ENCODE results near the gene FBN2. TPM values are rescaled to one million over a fixed set of nuclear protein-coding genes. Genes with fewer than 3 reads are reported as not detected.
A peak's percentile ranks its signal among the peaks of the same experiment; 100 is the strongest.

FBN2 gene
- total and polyA plus RNA-seq, 2 experiments from 2014 or later: 41.0 to 143 TPM

DNA sequence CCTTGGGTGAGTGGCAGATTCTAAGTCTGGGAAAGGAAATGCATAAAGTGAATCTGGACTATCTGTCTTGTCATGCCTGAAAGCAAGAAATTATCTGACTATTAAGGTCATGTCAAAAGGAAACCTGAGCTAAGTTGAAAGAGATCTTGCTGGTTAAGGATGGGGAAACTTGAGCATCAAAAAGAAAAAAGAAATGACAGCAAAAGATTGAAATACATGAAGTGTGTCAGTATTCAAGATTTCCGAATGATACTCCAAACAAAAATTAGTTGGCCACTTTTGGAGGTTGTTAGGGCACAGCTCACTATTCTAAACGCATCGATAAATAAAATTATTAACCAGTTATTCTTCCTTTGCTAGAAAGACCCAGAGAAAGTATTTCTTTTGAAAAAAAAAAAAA is 3.3 kb upstream of the FBN2 start:
- DNase-seq (ENCODE audit: low spot score): no peak
- Histone ChIP-seq H3K9me3 (ENCODE audit: low read depth) (peaks cover 8% of the 10 kb centered on the region), H3K4me2 (no peak overlapping the region), H3K9me2 (replicated peaks; ENCODE audit: insufficient read depth) (no peaks in the 10 kb centered on the region), H4K20me1 (ENCODE audit: insufficient read depth, poor library complexity, severe bottlenecking) (no peaks in the 10 kb centered on the region), H3K79me2 (peaks cover 5% of the 10 kb centered on the region), H3K27me3 (peaks cover 11% of the 10 kb centered on the region), H3K4me3 (no peak overlapping the region), H2AFZ (no peak overlapping the region), H3K4me1 (ENCODE audit: insufficient read depth) (no peaks in the 10 kb centered on the region), H3K27ac (no peak overlapping the region), H3K36me3 (replicated peaks; ENCODE audit: insufficient read depth, low read depth) (no peaks in the 10 kb centered on the region)
- 92% methylated on average over 3 of the region's 3 CpGs for whole genome bisulfite sequencing (ENCODE audit: low lambda C conversion rate, missing lambda C conversion rate)
- no peak for TF ChIP-seq EZH2phosphoT487 (IDR thresholded peaks at IDR 0.05; ENCODE audit: low read depth, severe bottlenecking, unreplicated experiment)
- TF ChIP-seq, protein P1, sequence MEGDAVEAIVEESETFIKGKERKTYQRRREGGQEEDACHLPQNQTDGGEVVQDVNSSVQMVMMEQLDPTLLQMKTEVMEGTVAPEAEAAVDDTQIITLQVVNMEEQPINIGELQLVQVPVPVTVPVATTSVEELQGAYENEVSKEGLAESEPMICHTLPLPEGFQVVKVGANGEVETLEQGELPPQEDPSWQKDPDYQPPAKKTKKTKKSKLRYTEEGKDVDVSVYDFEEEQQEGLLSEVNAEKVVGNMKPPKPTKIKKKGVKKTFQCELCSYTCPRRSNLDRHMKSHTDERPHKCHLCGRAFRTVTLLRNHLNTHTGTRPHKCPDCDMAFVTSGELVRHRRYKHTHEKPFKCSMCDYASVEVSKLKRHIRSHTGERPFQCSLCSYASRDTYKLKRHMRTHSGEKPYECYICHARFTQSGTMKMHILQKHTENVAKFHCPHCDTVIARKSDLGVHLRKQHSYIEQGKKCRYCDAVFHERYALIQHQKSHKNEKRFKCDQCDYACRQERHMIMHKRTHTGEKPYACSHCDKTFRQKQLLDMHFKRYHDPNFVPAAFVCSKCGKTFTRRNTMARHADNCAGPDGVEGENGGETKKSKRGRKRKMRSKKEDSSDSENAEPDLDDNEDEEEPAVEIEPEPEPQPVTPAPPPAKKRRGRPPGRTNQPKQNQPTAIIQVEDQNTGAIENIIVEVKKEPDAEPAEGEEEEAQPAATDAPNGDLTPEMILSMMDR (IDR thresholded peaks at IDR 0.05; ENCODE audit: poor library complexity): no peak
- TF ChIP-seq EZH2 (IDR thresholded peaks at IDR 0.05; ENCODE audit: borderline replicate concordance): no peak

DNA sequence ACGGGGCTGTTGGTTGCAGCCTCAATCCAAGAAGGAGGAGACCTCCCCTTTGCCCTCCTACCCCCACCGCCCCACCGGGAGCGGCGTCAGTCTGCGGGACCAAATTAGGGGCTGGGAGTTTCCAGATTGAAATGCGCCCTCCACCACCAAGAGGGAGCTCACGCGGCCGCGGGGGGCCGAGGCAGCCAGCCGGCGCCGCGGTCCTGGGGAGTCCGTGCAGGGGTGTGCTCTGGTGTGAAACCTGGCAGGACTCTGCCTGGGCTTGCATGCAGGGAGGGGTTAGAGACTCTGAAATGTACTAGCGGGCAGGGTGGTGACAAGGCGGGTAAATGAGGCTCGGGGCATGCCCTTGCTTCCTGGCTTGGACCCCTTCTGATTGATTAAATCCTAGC is 989 bp upstream of the FBN2 start:
- WGBS (ENCODE audit: low lambda C conversion rate, missing lambda C conversion rate): 2% methylated on average over 19 of the region's 20 CpGs
- Histone ChIP-seq H2AFZ (peak overlapping the region; percentile 90), H3K27ac (peak overlapping the region; percentile 83), H4K20me1 (ENCODE audit: insufficient read depth, poor library complexity, severe bottlenecking) (peaks cover 9% of the 10 kb centered on the region), H3K4me3 (peak overlapping the region; percentile 91), H3K27me3 (peaks cover 14% of the 10 kb centered on the region), H3K4me1 (ENCODE audit: insufficient read depth) (peaks cover 4% of the 10 kb centered on the region), H3K9me3 (ENCODE audit: low read depth) (no peaks in the 10 kb centered on the region), H3K36me3 (replicated peaks; ENCODE audit: insufficient read depth, low read depth) (no peaks in the 10 kb centered on the region), H3K4me2 (peak overlapping the region; percentile 95), H3K79me2 (peaks cover 24% of the 10 kb centered on the region), H3K9me2 (replicated peaks; ENCODE audit: insufficient read depth) (no peaks in the 10 kb centered on the region)
- TF ChIP-seq, protein P1 (IDR thresholded peaks at IDR 0.05; ENCODE audit: poor library complexity): no peak
- no peak for TF ChIP-seq EZH2 (IDR thresholded peaks at IDR 0.05; ENCODE audit: borderline replicate concordance)
- no peak for TF ChIP-seq EZH2phosphoT487 (IDR thresholded peaks at IDR 0.05; ENCODE audit: low read depth, severe bottlenecking, unreplicated experiment)
- DNase-seq (ENCODE audit: low spot score): peak; percentile 48

DNA sequence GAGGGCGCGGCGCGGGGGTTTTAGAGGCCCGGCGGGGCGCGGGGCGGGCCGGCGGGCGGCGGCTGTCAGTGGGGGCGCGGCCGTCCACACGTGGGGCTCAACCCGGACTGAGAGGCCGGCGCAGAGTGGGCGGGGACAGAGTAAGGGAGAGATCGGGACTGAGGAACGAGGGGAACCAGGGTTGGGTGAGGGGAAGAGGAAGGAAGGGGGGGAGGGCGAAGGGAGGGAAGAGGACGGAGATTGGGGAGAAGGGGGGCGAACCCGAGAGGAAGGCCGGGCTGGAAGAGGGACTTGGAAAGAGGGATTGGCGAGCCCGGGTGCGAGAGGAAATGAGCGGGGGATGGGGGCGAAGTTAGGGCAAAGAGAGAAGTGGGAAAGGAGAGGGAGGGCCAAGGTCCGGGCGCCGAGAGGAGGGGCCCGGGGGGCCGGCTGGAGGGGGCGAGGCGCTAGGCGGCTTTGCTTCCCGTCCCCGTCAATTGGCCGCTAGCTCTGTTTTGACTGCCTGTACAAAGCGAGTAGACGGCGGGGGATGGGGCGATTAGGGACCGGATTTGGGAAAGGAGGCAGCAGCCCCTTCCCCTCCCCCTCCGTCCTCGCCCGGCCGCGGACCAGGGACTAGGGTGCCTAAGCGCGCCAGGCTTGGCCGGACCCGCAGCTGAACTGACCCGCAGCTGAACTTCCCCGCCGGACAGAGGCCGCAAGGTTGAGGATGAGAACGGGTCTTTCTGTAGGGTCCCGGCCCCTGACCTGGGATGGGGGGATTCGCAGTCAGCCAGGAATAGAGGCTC is 399 bp upstream of the FBN2 start:
- Histone ChIP-seq H2AFZ (peak overlapping the region; percentile 90), H3K27ac (peak overlapping the region; percentile 83), H3K9me2 (replicated peaks; ENCODE audit: insufficient read depth) (no peaks in the 10 kb centered on the region), H3K36me3 (replicated peaks; ENCODE audit: insufficient read depth, low read depth) (no peaks in the 10 kb centered on the region), H3K79me2 (peaks cover 30% of the 10 kb centered on the region), H3K4me1 (ENCODE audit: insufficient read depth) (peaks cover 4% of the 10 kb centered on the region), H3K27me3 (peaks cover 14% of the 10 kb centered on the region), H3K4me3 (peak overlapping the region; percentile 91), H4K20me1 (ENCODE audit: insufficient read depth, poor library complexity, severe bottlenecking) (peaks cover 9% of the 10 kb centered on the region), H3K9me3 (ENCODE audit: low read depth) (no peaks in the 10 kb centered on the region), H3K4me2 (peak overlapping the region; percentile 95)
- WGBS (ENCODE audit: low lambda C conversion rate, missing lambda C conversion rate): 0% methylated on average over 21 of the region's 65 CpGs
- DNase-seq (ENCODE audit: low spot score): peak; percentile 93
- TF ChIP-seq EZH2 (IDR thresholded peaks at IDR 0.05; ENCODE audit: borderline replicate concordance): no peak
- TF ChIP-seq EZH2phosphoT487 (IDR thresholded peaks at IDR 0.05; ENCODE audit: low read depth, severe bottlenecking, unreplicated experiment): no peak
- TF ChIP-seq, protein P1 (IDR thresholded peaks at IDR 0.05; ENCODE audit: poor library complexity): no peak
